ENCODE data around the gene PATZ1.

The PATZ1 gene

DNA sequence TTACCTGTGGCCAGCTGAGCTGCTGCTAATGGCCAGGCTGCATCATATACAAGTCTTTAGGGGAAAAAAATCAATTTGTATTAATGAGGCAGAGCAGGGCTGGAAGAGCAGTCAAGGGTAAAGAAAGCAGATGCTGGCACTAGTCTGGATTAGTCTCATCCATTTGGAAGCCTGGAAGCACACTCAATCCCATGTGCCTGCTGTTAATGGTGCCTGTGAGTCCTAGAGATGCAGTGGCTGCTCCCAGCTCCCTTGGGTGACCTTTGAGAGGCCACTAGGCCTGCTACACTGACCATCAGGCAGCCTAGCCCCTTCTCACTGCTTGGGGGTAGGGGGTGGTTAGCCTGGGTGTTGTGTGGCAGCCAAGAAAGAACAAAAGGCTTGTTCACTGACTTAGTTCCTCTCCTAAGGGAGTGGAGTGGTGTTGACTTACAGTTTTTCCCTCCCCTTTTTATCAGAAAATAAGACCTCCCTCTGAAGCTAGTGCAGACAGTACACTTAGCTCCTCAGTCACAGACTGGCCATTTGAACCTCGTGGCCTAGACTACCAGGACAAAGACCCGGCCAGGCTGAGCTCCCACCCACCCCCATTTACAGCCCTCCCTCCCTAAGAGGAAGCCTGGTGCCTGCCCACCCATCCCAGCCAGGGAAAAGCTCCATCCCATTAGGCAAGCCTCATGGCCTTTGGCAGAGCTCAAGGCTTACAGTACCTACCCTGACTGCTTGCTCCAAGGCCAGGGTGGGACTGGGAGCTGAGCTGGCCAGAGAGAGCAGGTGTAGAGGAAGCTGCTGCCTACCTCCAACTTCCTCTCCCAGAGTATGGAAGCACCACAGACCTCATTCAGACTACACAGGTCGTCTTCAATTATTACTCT is 61.6 kb downstream of the PATZ1 start:
- DNase-seq (ENCODE audit: low read depth in 1 of 2, low spot score in 1 of 2) = no peak

DNA sequence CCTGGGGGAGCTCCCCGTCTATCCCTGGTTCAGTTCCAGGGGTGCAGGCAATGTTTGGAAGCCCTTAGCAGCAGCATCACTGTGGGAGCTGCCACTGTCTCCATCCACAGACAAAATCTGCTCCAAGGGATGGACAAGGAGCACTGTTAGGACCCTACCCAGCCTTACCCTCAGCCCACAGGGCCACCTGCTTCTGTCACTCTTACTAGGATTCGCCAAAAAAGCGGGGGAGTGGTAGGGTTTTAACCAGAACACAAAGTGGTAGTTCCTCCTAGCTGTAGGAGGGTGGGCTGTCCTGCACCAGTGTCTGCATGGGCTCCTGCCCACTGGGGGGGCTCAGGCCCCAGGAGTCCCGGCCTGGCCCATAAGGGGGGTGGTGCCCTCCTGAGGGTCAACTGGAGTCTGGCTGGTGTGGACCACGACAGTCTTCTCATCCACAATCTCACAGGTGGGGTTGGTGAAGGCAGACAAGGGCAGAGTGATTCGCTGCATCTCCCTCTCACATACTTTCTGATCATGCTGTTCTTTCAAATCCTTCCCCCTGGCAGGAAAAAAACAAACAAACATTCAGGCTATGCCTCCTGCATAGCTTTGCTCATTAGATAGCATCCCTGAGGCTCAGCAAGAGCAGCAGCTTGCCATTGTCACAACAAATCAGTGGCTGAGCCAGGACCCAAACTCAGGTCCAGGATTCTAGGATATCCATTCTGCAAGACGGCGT is 63.2 kb downstream of the PATZ1 start:
- no peak for DNase-seq (ENCODE audit: low read depth in 1 of 2, low spot score in 1 of 2)

DNA sequence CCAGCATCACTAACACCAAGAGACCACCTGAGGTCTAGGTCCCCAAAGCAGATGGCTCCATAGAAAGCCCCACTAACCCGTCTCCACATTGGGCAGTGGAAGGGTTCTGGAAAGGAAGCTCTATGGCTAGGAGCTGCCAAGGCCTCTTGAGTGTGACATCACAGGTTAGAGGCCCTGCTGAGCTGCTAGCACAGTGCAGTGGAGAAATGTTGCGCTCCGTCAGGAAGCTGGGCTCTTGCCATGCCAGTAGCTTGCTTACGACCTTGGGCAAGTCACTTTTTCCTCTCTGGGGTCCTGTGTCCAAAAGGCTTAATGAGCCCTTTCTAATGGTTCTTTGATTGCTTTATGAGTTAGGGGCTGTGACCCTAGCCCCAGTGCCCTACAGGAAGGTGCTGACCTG is 64.4 kb downstream of the PATZ1 start:
- no peak for DNase-seq (ENCODE audit: low read depth in 1 of 2, low spot score in 1 of 2)

DNA sequence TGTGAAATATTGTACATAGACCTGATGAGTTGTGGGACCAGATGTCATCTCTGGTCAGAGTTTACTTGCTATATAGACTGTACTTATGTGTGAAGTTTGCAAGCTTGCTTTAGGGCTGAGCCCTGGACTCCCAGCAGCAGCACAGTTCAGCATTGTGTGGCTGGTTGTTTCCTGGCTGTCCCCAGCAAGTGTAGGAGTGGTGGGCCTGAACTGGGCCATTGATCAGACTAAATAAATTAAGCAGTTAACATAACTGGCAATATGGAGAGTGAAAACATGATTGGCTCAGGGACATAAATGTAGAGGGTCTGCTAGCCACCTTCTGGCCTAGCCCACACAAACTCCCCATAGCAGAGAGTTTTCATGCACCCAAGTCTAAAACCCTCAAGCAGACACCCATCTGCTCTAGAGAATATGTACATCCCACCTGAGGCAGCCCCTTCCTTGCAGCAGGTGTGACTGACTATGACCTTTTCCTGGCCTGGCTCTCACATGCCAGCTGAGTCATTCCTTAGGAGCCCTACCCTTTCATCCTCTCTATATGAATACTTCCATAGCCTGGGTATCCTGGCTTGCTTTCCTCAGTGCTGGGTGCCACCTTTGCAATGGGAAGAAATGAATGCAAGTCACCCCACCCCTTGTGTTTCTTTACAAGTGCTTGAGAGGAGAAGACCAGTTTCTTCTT is 66.2 kb downstream of the PATZ1 start:
- no peak for DNase-seq (ENCODE audit: low read depth in 1 of 2, low spot score in 1 of 2)

DNA sequence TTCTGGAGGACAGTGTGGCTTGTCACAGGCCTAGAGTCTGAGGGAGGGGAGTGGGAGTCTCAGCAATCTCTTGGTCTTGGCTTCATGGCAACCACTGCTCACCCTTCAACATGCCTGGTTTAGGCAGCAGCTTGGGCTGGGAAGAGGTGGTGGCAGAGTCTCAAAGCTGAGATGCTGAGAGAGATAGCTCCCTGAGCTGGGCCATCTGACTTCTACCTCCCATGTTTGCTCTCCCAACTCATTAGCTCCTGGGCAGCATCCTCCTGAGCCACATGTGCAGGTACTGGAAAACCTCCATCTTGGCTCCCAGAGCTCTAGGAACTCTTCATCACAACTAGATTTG is 66.8 kb downstream of the PATZ1 start:
- no peak for DNase-seq (ENCODE audit: low read depth in 1 of 2, low spot score in 1 of 2)

DNA sequence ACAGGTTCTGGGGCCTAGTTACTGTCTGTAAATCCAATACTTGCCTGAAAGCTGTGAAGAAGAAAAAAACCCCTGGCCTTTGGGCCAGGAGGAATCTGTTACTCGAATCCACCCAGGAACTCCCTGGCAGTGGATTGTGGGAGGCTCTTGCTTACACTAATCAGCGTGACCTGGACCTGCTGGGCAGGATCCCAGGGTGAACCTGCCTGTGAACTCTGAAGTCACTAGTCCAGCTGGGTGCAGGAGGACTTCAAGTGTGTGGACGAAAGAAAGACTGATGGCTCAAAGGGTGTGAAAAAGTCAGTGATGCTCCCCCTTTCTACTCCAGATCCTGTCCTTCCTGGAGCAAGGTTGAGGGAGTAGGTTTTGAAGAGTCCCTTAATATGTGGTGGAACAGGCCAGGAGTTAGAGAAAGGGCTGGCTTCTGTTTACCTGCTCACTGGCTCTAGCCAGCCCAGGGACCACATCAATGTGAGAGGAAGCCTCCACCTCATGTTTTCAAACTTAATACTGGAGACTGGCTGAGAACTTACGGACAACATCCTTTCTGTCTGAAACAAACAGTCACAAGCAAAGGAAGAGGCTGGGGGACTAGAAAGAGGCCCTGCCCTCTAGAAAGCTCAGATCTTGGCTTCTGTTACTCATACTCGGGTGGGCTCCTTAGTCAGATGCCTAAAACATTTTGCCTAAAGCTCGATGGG is 67.4 kb downstream of the PATZ1 start:
- no peak for DNase-seq (ENCODE audit: low read depth in 1 of 2, low spot score in 1 of 2)

DNA sequence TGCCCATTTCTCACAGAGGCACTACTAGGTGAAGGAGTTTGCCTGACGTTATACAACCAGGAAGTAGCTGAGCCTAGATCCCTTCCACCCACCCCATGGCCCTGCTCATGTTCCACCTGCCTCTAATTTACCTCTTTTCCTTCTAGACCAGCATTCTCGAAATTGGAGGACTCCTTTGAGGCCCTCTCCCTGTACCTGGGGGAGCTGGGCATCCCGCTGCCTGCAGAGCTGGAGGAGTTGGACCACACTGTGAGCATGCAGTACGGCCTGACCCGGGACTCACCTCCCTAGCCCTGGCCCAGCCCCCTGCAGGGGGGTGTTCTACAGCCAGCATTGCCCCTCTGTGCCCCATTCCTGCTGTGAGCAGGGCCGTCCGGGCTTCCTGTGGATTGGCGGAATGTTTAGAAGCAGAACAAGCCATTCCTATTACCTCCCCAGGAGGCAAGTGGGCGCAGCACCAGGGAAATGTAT is 68.0 kb downstream of the PATZ1 start:
- no peak for DNase-seq (ENCODE audit: low read depth in 1 of 2, low spot score in 1 of 2)

DNA sequence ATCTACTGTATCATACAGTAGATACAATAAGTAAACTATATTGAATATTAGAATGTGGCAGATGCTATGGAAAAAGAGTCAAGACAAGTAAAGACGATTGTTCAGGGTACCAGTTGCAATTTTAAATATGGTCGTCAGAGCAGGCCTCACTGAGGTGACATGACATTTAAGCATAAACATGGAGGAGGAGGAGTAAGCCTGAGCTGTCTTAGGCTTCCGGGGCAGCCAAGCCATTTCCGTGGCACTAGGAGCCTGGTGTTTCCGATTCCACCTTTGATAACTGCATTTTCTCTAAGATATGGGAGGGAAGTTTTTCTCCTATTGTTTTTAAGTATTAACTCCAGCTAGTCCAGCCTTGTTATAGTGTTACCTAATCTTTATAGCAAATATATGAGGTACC is 68.4 kb downstream of the PATZ1 start:
- DNase-seq (ENCODE audit: low read depth in 1 of 2, low spot score in 1 of 2) = no peak

DNA sequence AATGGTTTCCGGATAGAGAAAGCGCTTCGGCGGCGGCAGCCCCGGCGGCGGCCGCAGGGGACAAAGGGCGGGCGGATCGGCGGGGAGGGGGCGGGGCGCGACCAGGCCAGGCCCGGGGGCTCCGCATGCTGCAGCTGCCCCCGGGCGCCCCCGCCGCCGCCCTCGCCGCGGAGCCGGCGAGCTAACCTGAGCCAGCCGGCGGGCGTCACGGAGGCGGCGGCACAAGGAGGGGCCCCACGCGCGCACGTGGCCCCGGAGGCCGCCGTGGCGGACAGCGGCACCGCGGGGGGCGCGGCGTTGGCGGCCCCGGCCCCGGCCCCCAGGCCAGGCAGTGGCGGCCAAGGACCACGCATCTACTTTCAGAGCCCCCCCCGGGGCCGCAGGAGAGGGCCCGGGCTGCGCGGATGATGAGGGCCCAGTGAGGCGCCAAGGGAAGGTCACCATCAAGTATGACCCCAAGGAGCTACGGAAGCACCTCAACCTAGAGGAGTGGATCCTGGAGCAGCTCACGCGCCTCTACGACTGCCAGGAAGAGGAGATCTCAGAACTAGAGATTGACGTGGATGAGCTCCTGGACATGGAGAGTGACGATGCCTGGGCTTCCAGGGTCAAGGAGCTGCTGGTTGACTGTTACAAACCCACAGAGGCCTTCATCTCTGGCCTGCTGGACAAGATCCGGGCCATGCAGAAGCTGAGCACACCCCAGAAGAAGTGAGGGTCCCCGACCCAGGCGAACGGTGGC is 69.5 kb downstream of the PATZ1 start:
- DNase-seq (ENCODE audit: low read depth in 1 of 2, low spot score in 1 of 2) = no peak

Measured in stimulated activated CD4-positive, alpha-beta T cell treated with anti-CD3 and anti-CD28 coated beads, Interleukin-15, amount 100 ng/mL, for 1 hour (primary cell).